GM21737 (cell line): ENCODE measurements around the gene CEP170.

Experiments used
- ATAC-seq: cut with Tn5 transposase; IDR thresholded peaks from one replicate; pipeline ENCODE4 v1.9.1; 2021; ENCODE audit warnings: mild to moderate bottlenecking, moderate library complexity; ENCODE audit not compliant: unreplicated experiment

Gene CEP170

GRCh38 chr1:243268751-243269460 is 13.8 kb upstream of the CEP170 start:
- no peak for ATAC-seq

- no peak for ATAC-seq
Observed at GRCh38 chr1:243267914-243268653, 13.0 kb upstream of the CEP170 start.

- no peak for ATAC-seq
Observed at GRCh38 chr1:243267471-243267880, 12.4 kb upstream of the CEP170 start.

GRCh38 chr1:243266231-243266630 is 11.2 kb upstream of the CEP170 start:
- ATAC-seq = no peak

- ATAC-seq = no peak
Observed at GRCh38 chr1:243264717-243265116, 9.6 kb upstream of the CEP170 start.

- ATAC-seq = no peak
Observed at GRCh38 chr1:243261390-243261789, 6.3 kb upstream of the CEP170 start.

GRCh38 chr1:243260221-243260880 is 5.3 kb upstream of the CEP170 start:
- ATAC-seq = no peak

- ATAC-seq = no peak
Observed at GRCh38 chr1:243258731-243259130, 3.6 kb upstream of the CEP170 start.

GRCh38 chr1:243257189-243257588 is 2.1 kb upstream of the CEP170 start:
- no peak for ATAC-seq

- ATAC-seq = no peak
Observed at GRCh38 chr1:243256590-243256989, 1.5 kb upstream of the CEP170 start.

GRCh38 chr1:243255791-243256512 is 871 bp upstream of the CEP170 start, which contains the start of gene SDCCAG8:
SDCCAG8 (plus strand) TSS chr1:243256041; CDS start chr1:243256174, 133 bp downstream.
- peak; percentile 74 for ATAC-seq

GRCh38 chr1:243254233-243254926 is 701 bp downstream of the CEP170 start:
- ATAC-seq = peak; percentile 15

- no peak for ATAC-seq
Observed at GRCh38 chr1:243253926-243254232, 1.2 kb downstream of the CEP170 start.

- no peak for ATAC-seq
Observed at GRCh38 chr1:243253211-243253925, 1.7 kb downstream of the CEP170 start.

- no peak for ATAC-seq
Observed at GRCh38 chr1:243251539-243251938, 3.5 kb downstream of the CEP170 start.

- ATAC-seq = no peak
Observed at GRCh38 chr1:243250102-243250501, 5.0 kb downstream of the CEP170 start.

- ATAC-seq = no peak
Observed at GRCh38 chr1:243249214-243249613, 5.9 kb downstream of the CEP170 start.

GRCh38 chr1:243247901-243248300 is 7.2 kb downstream of the CEP170 start:
- ATAC-seq = no peak

- no peak for ATAC-seq
Observed at GRCh38 chr1:243246916-243247315, 8.2 kb downstream of the CEP170 start.

- ATAC-seq = no peak
Observed at GRCh38 chr1:243244432-243244841, 10.6 kb downstream of the CEP170 start.
